GM12878 (cell line): Measurements from ENCODE around the gene UBASH3A. TPM values are rescaled to one million over a fixed set of nuclear protein-coding genes. Genes with fewer than 3 reads are reported as not detected.

Experiments used
- ATAC-seq: fragments of 200-7000 bp; cut with Tn5 transposase; 3 replicates; pipeline ENCODE4 v1.9.1; 2020; ENCODE audit warnings: mild to moderate bottlenecking, moderate library complexity
- BruUV-seq: library from RNA; stranded (reverse); fragments of 400-500 nt; replicated peaks from 2 replicates; lab custom pipeline; 2021; lab: Mats Ljungman, UMichigan
- CTCF ChIA-PET: fragments of 300-600 bp; sonication (Branson Sonifier 250); formaldehyde crosslinking; extraction: SDS; loops from one replicate; lab custom pipeline; 2021; ENCODE audit warnings: inconsistent platforms; lab: Yijun Ruan, JAX
- POLR2A ChIA-PET: fragments of 350-600 bp; formaldehyde crosslinking; extraction: SDS; loops from one replicate; lab custom pipeline; 2021; ENCODE audit warnings: inconsistent platforms; lab: Charles Lee
- RAD21 ChIA-PET: fragments of 300-600 bp; sonication (Branson Sonifier 250); formaldehyde crosslinking; loops from one replicate; lab custom pipeline; 2023; ENCODE audit warnings: antibody characterized with exemption; ENCODE audit not compliant: unreplicated experiment; lab: Charles Lee
- SMC1A ChIA-PET: fragments of 300-600 bp; sonication (Branson Sonifier 250); formaldehyde crosslinking; loops from one replicate; lab custom pipeline; 2023; ENCODE audit not compliant: unreplicated experiment, uncharacterized antibody; lab: Charles Lee
- DNase-seq: peaks from one replicate; pipeline ENCODE4 v3.0.0-alpha.2; 2011; ENCODE audit warnings: low read depth, low spot score
- FAIRE-seq: peaks from 3 replicates; lab custom pipeline; 2011; peaks lifted over from hg19 to GRCh38; lab: Jason Lieb, UNC
- H2AFZ ChIP-seq: 2 replicates; pipeline ENCODE4 v1.6.0; 2011; ENCODE audit warnings: low read depth, low read length, control low read depth; ENCODE audit not compliant: control insufficient read depth
- H3K27ac ChIP-seq: 2 replicates; pipeline ENCODE4 v1.5.1; 2011; ENCODE audit warnings: control low read depth; ENCODE audit not compliant: control insufficient read depth, insufficient read depth
- H3K27me3 ChIP-seq, 2 experiments: replicated peaks in 1 of 2; 2 replicates each; pipeline versions ENCODE4 v1.6.0 to v1.6.1; 2011; ENCODE audit warnings: low read length in 1 of 2; ENCODE audit not compliant: control insufficient read depth in 2 of 2, insufficient read depth in 2 of 2
- H3K36me3 ChIP-seq, 2 experiments: 2 replicates each; pipeline ENCODE4 v1.5.1; 2011; ENCODE audit warnings: low read length in 1 of 2; ENCODE audit not compliant: control insufficient read depth in 2 of 2, insufficient read depth in 2 of 2
- H3K4me1 ChIP-seq: 2 replicates; pipeline ENCODE4 v1.6.1; 2011; ENCODE audit warnings: mild to moderate bottlenecking, low read length, moderate library complexity, mixed read lengths; ENCODE audit not compliant: control insufficient read depth, insufficient read depth
- H3K4me2 ChIP-seq: 2 replicates; pipeline ENCODE4 v1.6.0; 2011; ENCODE audit warnings: control low read depth; ENCODE audit not compliant: control insufficient read depth, insufficient read depth
- H3K4me3 ChIP-seq: fragments of 200-600 bp; sonication (generic); 2 replicates; pipeline ENCODE4 v1.5.1; 2016
- H3K79me2 ChIP-seq: 2 replicates; pipeline ENCODE4 v1.6.0; 2011; ENCODE audit warnings: low read length; ENCODE audit not compliant: control insufficient read depth, insufficient read depth
- H3K9ac ChIP-seq: 2 replicates; pipeline ENCODE4 v1.8.0; 2011; ENCODE audit warnings: low read length, control low read depth, mixed read lengths; ENCODE audit not compliant: control insufficient read depth, insufficient read depth
- H3K9me3 ChIP-seq: replicated peaks from 3 replicates; pipeline ENCODE4 v1.5.1; 2011; ENCODE audit warnings: mild to moderate bottlenecking, low read length; ENCODE audit not compliant: control insufficient read depth, insufficient read depth
- H4K20me1 ChIP-seq: 2 replicates; pipeline ENCODE4 v1.6.0; 2011; ENCODE audit not compliant: control insufficient read depth, insufficient read depth
- NR2C2 ChIP-seq: IDR thresholded peaks from 2 replicates; pipeline ENCODE4 v1.6.1; 2011; ENCODE audit warnings: borderline replicate concordance, low read depth; ENCODE audit not compliant: control insufficient read depth, insufficient read length
- RBBP5 ChIP-seq: fragments of 200-600 bp; sonication (generic); conservative IDR thresholded peaks from 2 replicates; pipeline ENCODE4 v1.6.1; 2016
- SMAD1 ChIP-seq: fragments of 450-650 bp; IDR thresholded peaks from 2 replicates; pipeline ENCODE4 v1.6.1; 2018; ENCODE audit warnings: mild to moderate bottlenecking, low read depth; ENCODE audit not compliant: partially characterized antibody
- SUZ12 ChIP-seq: fragments of 200-600 bp; sonication (generic); IDR thresholded peaks from one replicate; pipeline ENCODE4 v1.6.1; 2018; ENCODE audit warnings: antibody characterized with exemption, mild to moderate bottlenecking; ENCODE audit not compliant: unreplicated experiment
- ZNF384 ChIP-seq: IDR thresholded peaks from 2 replicates; pipeline ENCODE4 v1.6.1; 2012; ENCODE audit warnings: low read depth, mild to moderate bottlenecking, low read length, improper control_type of control experiment, borderline replicate concordance
- WGBS: methylation state at CpG from one replicate; pipeline ENCODE4 v1.1.6; 2016; ENCODE audit warnings: low lambda C conversion rate; ENCODE audit not compliant: insufficient replicate concordance, insufficient coverage; ENCODE audit errors: missing lambda C conversion rate; 5-methylcytosine and 5-hydroxymethylcytosine counted together
- in situ Hi-C: fragments of 300-500 bp; cut with MboI; formaldehyde crosslinking; loops from 9 replicates; pipeline ENCODE4 v1.14.3; 2018; ENCODE audit warnings: mixed read lengths
- intact Hi-C: fragments of 100-400 bp; cut with micrococcal nuclease; formaldehyde crosslinking; loops from one replicate; pipeline ENCODE4 v1.14.2; 2022; ENCODE audit not compliant: unreplicated experiment
- polyA plus RNA-seq, 11 experiments: library from polyadenylated mRNA; depleted of rRNA in 4 of 11; unstranded in 6 of 11; stranded (reverse) in 5 of 11; fragments of >200 nt; fragmentation: Nextera tagmentation in 4 of 11; fragmentation: Illumina TruSeq in 1 of 11; extraction: Ambion mirVana in 4 of 11; extraction: Trizol in 1 of 11; gene quantifications; 1 replicate in 1 of 11; 2 replicates in 10 of 11; pipeline versions ENCODE4 v1.2.1 to v1.2.3, GENCODE V29; 2011 to 2016; ENCODE audit warnings: inconsistent platforms in 2 of 11, missing spikeins in 2 of 11, low read depth in 1 of 11
- total RNA-seq, 4 experiments: library from RNA; depleted of rRNA in 3 of 4; stranded (reverse); fragments of >200 nt in 3 of 4; fragmentation: Illumina TruSeq in 1 of 4; extraction: Trizol in 1 of 4; gene quantifications; 2 replicates each; pipeline versions ENCODE4 v1.2.1 to v1.2.3, GENCODE V29; 2013 to 2021
- TF ChIP-seq, protein P1 (sequence below): fragments of 450-650 bp; IDR thresholded peaks from 2 replicates; pipeline ENCODE4 v1.6.1; 2017; ENCODE audit warnings: borderline replicate concordance

The UBASH3A gene
- total and polyA plus RNA-seq, 10 of the 15 experiments (the other 5 are each of a cell fraction or from before 2014, with no cell fraction given), result 0.04 to 0.39 (median 0.23) TPM; not detected in 1

DNA sequence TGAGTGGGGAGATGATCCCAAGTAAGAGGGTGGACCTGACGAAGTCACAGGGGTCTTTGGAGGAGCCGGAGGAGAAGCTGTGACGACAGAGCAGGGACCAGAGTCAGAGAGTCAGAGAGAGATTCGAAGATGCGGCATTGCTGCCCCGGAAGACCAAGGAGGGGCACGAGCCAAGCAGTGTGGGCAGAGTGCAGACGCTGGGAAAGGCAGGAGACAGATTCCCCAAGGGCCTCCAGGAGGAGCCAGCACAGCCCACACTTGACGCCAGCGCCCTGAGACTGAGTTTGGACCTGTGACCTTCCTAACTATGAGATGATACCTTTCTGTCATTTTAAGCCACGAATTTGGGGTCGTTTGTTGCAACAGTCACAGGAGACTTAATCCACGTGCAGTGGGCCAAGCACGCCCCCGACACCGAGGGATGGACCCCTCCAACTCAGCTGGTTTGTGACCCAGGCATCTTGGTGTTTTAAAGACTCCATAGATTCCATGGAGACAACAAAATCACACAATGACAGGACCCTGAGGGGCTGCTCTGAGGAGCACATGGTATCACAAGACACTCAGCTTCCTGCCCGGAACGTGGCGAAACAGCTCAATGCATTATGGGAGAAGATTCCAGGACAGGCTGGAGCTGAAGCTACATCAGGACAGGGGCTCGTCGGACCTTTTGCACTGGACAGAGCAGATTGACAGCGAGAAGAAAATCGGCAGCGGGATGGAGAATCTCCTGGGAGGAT, 26.3 kb upstream of the UBASH3A start:
- 51% methylated on average over 24 of the region's 24 CpGs for WGBS
- Histone ChIP-seq H3K9me3 (peaks cover under 1% of the 10 kb centered on the region; the same call in 2 of the 3 replicates), H3K4me1 (no peaks in the 10 kb centered on the region), H3K27ac (no peak overlapping the region), H4K20me1 (no peaks in the 10 kb centered on the region), H2AFZ (no peak overlapping the region), H3K9ac (no peak overlapping the region), H3K4me2 (no peak overlapping the region), H3K36me3 (no peaks in the 10 kb centered on the region), H3K79me2 (no peaks in the 10 kb centered on the region), H3K27me3 (no peaks in the 10 kb centered on the region), H3K4me3 (no peak overlapping the region)
- POLR2A ChIA-PET, result interaction anchor here (0.6 to 0.9 kb wide), 2 partner anchors 24 to 64 kb away, joined by 5 read pairs; no protein-coding TSS in a partner anchor
- ATAC-seq, result no peak
- no peak for TF ChIP-seq SUZ12
- no peak for TF ChIP-seq NR2C2
- TF ChIP-seq, protein P1, sequence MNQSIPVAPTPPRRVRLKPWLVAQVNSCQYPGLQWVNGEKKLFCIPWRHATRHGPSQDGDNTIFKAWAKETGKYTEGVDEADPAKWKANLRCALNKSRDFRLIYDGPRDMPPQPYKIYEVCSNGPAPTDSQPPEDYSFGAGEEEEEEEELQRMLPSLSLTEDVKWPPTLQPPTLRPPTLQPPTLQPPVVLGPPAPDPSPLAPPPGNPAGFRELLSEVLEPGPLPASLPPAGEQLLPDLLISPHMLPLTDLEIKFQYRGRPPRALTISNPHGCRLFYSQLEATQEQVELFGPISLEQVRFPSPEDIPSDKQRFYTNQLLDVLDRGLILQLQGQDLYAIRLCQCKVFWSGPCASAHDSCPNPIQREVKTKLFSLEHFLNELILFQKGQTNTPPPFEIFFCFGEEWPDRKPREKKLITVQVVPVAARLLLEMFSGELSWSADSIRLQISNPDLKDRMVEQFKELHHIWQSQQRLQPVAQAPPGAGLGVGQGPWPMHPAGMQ, result no peak
- TF ChIP-seq RBBP5, result no peak
- no peak for TF ChIP-seq SMAD1
- no peak for TF ChIP-seq ZNF384
- FAIRE-seq, result no peak
- intact Hi-C loops (loop anchor here (5.0 kb wide), 1 partner anchor 65 kb away; no protein-coding TSS in a partner anchor), in situ Hi-C loops (loop anchor here (5.0 kb wide), 1 partner anchor 70 kb away; no protein-coding TSS in a partner anchor)
- CTCF ChIA-PET, result interaction anchor here (0.6 to 3.8 kb wide), 7 partner anchors 11 to 224 kb away, joined by 3 to 15 read pairs (median 5); no protein-coding TSS in a partner anchor
- no TSS peak for BruUV-seq
- SMC1A ChIA-PET, result interaction anchor here (0.7 to 1.6 kb wide), 6 partner anchors 10 to 161 kb away, joined by 3 to 6 read pairs (median 4); no protein-coding TSS in a partner anchor
- DNase-seq, result no peak
- RAD21 ChIA-PET, result interaction anchor here (1.5 to 1.6 kb wide), 2 partner anchors 10 to 16 kb away, joined by 4 read pairs; partner anchors contain the start of gene TFF1
